Occipital lobe (tissue), 2 donors: ENCODE measurements around the gene PPIL1. TPM values are rescaled to one million over a fixed set of nuclear protein-coding genes. Genes with fewer than 3 reads are reported as not detected.
A peak's percentile ranks its signal among the peaks of the same experiment; 100 is the strongest.

Source experiments
- DNase-seq: peaks from one replicate; lab custom pipeline; 2025; lab: John Stamatoyannopoulos, UW
- total RNA-seq: library from RNA; depleted of rRNA; stranded (reverse); fragments of >200 nt; gene quantifications from one replicate; pipeline ENCODE4 v1.2.3, GENCODE V29; 2014

PPIL1 gene
- total RNA-seq, 1 donor from 2014 or later: 35.7 TPM

DNA sequence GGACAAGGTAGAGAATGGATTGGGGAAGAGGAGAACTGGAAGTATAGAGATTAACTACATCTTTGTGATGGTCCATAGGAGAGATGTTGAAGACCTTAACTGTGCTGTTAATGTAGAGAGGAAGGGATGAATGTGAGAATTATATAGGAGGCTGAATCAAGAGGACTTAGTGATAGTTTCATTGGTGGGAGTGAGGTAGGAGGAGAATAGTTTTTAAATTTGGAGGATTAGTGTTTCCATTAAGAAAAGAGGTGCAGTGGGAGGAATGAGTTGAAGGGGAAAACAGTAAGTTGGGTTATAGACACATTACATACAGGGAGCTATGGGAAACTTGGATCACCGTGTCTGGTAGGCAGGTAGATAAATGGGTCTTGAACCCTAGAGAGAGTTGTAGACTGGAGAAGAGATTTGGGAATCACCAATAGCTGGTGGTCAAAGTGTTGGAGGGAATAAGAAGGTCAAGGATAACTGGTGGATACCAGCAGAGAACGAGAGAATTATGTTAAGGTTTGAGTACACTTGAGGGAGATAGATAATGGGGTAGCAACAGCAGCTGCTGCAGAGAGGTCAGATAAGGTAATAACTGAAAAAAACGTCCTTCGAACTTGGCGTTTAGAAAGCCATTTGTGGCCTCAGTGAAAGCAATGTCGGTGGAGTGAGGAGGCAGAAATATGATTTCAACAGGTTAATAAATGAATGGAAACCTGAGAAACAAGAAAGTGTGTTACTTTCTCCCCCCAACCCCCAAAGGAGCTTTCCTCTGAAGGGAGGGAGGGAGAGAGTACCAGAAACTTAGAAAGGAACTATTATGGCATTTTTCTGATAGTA, 14.3 kb upstream of the PPIL1 start:
- DNase-seq: no peak

DNA sequence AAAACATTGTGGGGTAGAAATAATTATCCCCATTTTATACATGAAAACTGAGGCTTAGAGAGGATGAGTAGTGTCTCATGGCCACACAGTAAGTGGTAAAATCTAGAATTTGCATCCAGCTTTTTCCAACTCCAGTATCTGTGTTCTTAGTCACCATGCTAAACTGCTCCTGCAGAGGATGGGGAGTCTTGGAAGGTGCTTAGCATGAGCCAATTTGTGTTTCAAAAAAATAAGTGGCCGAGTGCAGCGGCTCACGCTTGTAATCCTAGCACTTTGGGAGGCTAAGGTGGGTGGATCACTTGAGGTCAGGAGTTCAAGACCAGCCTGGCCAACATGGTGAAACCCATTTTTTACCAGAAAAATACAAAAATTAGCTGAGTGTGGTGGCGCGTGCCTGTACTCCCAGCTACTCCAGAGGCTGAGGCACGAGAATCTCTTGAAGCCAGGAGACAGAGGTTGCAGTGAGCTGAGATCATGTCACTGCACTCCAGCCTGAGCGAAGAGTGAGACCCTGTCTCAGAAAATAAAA, 13.6 kb upstream of the PPIL1 start:
- no peak for DNase-seq

DNA sequence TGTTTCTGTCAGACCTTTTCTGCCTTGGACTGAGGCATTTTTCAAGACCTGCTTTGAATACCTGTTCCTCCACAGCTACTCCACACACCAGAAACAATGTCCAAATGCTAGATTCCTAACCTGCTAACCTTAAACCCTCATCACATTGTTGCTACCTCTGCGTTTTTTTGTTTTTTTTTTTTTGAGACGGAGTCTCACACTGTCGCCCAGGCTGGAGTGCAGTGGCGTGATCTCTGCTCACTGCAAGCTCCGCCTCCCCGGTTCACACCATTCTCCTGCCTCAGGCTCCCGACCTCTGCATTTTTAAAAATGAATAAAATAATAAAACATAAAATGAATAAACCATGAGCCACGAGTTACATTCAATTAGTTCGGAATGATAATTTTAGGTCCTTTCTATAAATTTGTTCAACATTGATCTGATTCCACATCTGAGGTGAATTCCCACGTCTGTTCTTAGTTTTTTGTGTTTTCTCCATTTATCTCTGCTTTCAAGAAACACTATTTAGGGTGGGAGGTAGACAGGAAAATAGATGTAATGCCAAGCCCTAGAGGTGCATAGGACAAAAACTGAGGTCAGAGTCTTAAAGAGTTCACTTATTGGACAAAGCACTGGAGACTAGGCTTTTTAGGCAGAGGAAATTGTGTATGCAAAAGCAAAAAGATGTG, 12.5 kb upstream of the PPIL1 start:
- no peak for DNase-seq

GRCh38 chr6:36885461-36886401, 11.1 kb upstream of the PPIL1 start, which contains the start of gene C6orf89:
C6orf89 (plus strand) TSS chr6:36885952; CDS start chr6:36899445, 13,493 bp downstream.
- DNase-seq: peak; percentile 95

GRCh38 chr6:36884610-36885009, 10.0 kb upstream of the PPIL1 start:
- DNase-seq: no peak

- DNase-seq: no peak
These were observed 639 bp upstream of the PPIL1 start for GRCh38 chr6:36875250-36875633.

DNA sequence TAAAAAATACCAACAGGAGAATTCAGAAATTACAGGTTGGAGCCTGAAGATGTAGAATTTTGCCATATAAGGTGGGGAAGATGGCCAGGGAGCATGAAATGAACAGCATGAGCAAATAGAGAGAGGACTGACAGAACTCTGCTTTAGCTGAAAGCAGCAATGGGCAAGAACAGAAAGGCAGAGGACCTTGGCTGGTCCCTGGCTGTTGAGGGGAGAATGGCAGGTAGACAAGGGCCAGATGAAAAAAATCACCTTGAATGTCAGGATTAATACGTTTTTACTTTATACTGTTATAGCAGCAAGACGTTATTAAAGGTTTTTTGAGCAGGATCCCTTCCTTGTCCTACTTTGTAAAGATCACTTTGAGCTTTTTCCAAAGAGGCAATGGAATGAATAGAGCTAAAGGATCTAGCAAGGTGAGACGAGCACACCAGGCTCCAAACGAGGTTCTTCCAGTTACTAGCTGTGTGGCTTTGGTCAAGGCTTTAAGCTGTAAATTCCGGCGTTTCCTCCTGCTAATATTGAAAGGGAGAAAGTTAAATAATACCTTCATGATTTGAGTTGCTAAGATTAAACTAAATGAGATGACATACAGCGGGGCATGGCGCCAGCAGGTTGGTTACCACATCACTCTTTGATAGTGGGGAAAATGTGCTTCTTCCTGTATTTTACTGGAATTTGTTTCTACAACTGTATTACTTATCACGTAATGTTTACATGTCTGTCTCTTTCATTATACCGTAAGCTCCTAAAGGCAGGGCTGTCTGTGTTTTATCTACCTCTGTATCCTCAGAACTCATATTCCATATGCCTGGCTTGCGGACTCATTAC, 776 bp downstream of the PPIL1 start:
- DNase-seq: no peak

- DNase-seq: no peak
These were observed 1.5 kb downstream of the PPIL1 start for GRCh38 chr6:36873115-36873514.

DNA sequence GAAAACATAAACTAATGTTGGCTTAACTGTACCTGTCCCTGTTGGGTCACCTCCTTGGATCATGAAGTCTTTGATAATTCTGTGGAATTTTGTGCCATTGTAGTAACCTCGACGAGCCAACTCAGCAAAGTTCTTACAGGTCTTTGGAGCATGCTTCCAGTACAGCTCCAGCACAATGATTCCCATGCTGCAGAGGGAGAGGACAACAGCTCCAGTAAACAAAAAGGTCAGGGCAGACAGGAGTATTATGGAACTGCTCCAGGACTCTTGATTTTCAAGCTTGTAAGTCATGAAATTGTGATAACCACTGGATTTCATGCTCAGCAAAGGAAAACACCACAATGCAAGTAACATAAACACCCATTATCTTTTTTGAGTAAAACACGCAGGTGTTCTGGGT, 2.9 kb downstream of the PPIL1 start:
- DNase-seq: no peak

GRCh38 chr6:36867471-36868224, 7.0 kb downstream of the PPIL1 start:
- no peak for DNase-seq

DNA sequence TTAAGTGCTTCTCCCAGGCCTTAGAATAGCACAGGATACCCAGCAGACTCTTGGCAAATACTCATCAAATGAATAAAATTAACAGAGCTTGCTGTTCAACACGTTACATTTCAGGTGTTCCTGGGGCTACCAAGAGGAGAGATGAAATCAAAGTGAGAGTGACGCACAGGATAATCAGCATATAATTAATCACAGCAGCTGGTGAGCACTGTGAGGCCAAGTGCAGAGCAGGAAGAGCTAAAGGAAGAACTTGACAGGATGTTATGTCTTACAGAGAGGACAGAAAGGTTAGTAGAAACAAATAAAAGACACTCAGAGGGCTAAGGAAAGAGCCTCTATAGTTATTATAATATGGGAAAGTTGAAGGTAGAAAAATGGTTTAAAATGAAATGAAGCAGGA, 8.8 kb downstream of the PPIL1 start:
- no peak for DNase-seq

- DNase-seq: no peak
These were observed 10.7 kb downstream of the PPIL1 start for GRCh38 chr6:36863670-36864540.

DNA sequence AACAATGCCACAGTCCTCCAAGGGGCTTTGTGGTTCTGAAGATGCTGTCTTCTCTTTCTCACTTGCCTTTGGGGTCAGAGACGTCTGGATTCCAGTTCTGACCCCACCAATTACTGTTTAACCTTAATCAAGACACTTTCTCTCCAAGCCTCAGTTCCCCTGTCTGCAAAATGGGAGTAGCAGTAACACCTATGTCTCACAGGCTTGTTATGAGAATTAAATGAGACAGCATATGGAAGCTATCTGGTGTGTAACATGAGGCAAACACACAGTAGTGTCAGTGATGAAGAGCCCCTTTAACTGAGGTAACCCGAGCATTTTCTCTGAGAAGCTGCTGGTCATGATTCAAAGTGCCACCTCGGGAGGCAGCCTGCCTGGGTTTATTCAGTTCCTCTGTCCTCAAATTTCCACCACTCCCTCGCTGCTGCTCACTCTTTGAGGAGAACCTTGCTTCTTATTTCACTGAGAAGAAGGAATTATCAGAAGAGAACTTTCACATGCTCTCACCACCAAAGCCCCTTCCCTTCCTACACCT, 11.7 kb downstream of the PPIL1 start:
- DNase-seq: no peak

GRCh38 chr6:36862164-36862847, 12.3 kb downstream of the PPIL1 start:
- no peak for DNase-seq

DNA sequence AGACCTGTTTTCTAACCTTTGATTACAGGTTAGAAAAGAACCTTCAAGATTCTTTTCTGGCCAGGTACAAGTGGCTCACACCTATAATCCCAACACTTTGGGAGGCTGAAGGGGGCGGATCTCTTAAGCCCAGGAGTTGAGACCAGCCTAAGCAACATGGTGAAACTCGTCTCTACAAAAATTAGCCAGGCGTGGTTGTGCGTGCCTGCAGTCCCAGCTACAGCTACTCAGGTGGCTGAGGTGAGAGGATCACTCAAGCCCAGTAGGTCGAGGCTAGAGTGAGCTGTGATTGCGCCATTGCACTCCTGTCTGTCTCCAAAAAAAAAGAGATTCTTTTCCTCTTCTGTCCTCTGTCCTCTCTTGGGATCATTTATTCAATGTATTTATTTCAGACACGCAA, 14.5 kb downstream of the PPIL1 start:
- no peak for DNase-seq

GRCh38 chr6:36858407-36858981, 16.1 kb downstream of the PPIL1 start:
- DNase-seq: no peak

GRCh38 chr6:36857325-36857724, 17.3 kb downstream of the PPIL1 start:
- no peak for DNase-seq

DNA sequence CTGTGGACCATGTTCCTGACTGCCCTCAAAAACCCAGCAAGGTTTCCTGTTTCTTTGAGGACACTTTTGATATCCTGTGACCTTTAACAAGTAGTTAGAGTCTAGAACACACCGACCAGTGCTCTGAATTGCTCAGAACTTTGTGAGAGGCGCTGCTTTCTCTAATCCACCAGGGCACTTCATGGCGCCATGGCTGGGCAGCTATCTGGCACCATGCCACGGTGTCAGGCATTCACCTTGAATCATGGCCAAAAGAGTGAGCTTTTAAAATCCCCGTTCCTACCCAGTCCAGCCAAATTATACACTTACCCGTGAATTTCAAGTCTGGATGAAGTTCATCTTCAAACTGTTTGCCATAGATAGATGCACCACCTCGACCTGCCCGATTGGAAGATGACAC, 18.3 kb downstream of the PPIL1 start:
- DNase-seq: no peak
